Stimulated activated CD4-positive, alpha-beta T cell treated with anti-CD3 and anti-CD28 coated beads, TNF-alpha, amount 100 ng/mL, for 4 hours (primary cell): Measurements from ENCODE around the gene F8.
A peak's percentile ranks its signal among the peaks of the same experiment; 100 is the strongest.

Experiments
- DNase-seq, 3 experiments: peaks; one replicate each; pipeline ENCODE4 v3.0.0-alpha.2; 2020; ENCODE audit warnings: low read depth in 3 of 3

The F8 gene

DNA sequence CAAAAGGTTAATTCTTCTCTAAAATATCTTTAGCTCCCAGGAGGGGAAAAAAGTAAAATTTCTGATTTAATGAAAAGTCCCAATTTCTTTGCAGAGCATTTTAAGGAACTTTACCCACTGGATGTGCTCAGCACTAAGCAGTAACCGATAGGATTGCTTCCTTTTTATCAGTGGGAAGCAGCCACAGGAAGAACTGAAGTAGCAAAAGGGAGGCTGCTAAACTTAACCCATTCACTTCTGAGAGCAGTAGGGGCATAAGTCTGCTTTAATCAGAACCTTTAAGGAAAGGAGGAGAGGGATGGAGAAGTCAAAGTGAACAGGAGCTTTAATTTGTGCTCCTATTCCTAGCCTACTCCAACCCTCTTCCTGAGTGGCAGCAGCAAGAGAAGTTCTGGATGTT lies at the start of gene F8:
Gene F8, minus strand, starts transcription at position 139 of the 400 bp plus-strand sequence. CDS start 171 bp downstream, outside the sequence.
- DNase-seq = no peak

DNA sequence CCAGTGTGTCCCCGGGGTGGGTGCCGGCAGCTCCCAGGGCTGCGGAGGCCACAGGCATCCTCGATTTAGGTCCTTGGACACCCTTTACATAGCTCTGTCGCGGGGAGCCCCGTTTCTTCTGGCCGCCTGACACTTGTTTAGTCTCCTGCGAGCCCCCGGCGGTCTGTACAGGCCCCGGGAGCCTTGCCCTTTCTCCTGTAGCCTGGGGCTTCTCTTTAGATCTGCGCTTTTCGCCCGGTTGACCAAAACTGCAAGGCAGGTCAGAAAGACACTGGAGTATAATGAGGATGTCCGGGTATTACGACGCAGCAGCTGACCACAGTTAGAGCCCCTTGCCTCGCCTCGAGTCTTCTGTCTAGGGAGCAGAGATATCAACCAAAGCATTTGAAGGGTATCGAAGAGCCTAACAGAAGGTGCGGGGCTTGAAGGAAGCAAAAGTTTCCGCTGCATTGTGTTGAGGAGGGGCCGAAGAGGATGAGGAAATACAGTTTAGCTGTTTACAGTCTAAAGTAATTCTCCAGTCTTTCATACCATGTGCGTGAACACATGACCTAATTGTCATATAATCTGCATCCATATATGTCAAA lies 49.3 kb upstream of the F8 start:
- DNase-seq = no peak

DNA sequence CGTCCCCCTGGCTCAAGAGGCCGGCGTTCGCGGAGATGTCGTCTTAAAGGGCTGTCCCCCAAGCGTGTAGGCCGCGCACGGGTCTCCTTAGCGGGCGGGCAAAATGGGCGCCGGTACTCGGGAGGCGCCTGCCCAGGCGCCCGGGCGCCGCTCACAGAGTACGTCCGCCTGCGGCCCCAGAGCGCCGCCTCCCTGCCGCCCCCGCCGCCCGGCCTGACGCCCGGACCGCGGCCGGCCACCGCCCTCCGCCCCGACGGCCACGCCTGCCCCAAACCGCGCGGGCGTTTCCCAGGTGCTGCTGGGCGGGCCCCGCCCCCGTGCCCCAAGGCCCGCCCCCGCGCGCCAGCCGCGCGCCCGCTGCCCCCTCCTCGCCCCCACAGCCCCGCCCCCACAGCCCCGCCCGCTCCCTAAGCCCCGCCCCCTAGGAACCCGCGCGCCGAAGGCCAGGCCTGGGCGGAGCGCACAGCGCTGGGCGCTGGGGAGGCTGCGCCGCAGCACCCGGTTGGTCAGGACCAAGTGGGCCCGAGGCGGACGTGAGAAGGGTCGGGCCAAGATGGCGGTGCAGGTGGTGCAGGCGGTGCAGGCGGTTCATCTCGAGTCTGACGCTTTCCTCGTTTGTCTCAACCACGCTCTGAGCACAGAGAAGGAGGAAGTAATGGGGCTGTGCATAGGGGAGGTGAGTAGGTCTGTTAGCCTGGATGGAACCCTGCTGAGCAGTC lies 48.6 kb upstream of the F8 start, which contains the start of the genes BRCC3, CMC4 and MTCP1:
Gene BRCC3, plus strand, starts transcription at position 534 of the 719 bp plus-strand sequence. Its CDS starts 20 bp downstream, at position 554.
Gene CMC4, minus strand, starts transcription at position 162 of the 719 bp plus-strand sequence. CDS start 7,113 bp downstream, outside the sequence.
Gene MTCP1, minus strand, starts transcription at position 162 of the 719 bp plus-strand sequence. CDS start 5,126 bp downstream, outside the sequence.
- DNase-seq = peak; percentile 49 to 61 (median 50)

DNA sequence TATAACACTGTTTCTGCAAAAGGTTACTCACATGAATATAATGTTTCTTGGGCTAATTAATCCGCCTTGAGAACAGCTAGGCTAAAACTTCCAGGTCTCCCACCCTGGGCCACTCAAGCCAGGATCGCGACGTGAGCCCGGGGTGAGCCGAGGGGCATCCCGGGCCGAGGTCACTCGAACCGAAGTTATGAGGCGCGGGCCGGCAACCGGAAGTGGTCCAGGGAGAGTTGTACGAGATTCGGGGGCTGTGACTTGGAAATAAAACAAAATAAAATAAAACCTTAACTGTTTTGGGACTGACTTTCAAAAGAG lies 48.1 kb upstream of the F8 start:
- no peak for DNase-seq

DNA sequence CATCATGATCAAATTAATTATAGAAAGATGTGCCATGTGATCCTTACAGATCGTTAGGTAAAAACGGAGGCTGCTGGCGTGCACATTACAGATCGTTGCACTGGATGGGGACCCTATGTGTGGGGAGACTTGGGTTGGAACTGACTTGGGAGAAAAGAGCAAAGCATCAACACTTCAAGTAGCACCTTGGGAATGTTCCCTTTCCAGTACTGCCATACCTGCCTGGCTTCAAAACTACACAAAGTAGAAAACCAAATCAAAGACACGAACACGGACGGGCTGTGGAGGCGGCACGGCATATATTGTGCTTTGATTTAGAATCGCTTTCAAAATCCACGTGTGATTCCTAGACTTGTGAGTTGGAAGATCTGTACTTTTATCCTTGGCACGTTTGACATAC lies 47.5 kb upstream of the F8 start:
- DNase-seq = no peak

DNA sequence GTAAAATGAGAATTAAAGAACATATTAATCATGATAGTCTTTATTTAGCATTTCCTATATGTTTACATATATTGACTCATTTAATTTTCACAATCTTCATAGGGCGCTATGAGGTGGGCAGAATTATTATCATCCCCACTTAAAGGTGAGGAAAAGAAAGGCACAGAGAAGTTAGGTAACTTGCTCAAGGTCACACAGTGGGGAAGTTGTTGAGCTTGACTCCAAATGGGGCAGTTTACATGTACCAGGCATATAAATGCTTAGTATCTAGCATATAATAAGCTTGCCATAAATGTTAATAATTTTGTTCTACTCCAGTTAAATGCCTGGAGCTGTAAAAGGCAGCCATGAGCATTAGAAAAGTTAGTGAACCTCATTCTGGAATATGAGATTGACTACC lies 46.9 kb upstream of the F8 start:
- DNase-seq = no peak

DNA sequence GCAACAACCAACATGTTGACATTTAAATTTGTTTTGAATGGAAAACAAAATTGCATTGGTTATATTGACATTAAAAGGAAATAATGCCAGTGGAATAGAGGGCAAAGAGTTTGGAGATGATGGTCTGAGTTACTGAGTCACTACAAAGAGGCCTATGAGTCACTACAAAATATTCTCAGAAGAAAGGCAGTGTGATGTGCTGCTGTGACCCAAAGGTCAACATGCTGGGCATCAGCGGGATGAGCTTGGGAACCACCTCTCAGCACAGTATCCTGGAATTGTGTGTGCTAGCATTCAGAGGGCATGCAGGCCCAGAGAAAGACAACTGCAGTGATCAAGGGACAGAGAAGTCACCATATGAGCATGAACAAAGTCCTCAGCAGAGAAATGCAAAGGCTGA lies 45.6 kb upstream of the F8 start:
- no peak for DNase-seq

DNA sequence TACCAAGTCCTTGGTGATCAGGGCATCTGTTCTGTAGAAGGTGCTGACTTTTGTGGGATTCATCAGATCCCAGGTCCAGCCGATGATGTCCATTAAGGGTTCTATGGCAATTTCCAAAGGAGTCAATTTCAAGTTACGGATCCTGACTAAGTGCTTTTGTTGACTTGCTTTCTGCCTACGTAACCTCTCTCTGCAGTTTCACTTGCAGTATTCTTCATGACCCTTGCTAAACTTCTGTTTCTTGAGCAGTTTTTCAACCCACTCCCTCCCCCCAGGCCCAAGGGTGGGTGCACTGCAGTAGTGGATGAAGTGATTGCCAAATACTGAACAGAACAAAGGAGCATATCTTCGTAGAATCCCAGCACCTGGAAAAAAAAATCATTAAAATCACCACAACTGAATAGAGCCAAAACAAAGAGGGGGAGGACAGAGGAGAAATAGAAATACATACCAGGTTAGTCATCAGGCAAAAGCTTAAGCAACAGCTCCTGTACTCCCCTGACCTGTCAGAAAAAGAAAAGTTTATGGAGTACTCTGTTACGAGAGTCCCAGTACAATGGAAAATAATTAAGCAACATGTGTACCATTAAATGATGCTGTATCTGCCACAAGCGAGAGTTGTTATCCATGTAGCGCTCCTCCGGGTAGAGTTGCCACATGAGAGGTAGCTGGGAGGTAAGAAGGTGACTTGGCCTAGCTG lies 42.7 kb upstream of the F8 start:
- no peak for DNase-seq

DNA sequence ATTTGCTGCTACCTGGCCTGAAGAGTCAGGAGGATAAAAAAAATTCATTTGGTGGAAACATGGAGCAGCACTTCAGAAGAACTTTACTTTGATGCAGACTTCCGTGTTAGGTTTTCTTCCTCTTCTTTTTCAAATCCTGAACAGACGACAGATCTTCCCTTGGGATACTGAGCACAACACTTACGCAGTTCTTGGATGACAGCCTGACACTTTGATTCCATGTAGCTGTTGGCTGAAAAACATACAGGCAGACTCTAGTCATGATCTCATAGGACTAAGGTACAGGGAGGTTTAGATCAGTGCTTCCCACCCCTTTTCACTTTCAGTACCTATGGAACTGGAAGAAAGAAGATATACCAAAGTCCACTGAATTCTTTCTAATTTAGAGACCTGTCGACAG lies 39.2 kb upstream of the F8 start:
- no peak for DNase-seq

DNA sequence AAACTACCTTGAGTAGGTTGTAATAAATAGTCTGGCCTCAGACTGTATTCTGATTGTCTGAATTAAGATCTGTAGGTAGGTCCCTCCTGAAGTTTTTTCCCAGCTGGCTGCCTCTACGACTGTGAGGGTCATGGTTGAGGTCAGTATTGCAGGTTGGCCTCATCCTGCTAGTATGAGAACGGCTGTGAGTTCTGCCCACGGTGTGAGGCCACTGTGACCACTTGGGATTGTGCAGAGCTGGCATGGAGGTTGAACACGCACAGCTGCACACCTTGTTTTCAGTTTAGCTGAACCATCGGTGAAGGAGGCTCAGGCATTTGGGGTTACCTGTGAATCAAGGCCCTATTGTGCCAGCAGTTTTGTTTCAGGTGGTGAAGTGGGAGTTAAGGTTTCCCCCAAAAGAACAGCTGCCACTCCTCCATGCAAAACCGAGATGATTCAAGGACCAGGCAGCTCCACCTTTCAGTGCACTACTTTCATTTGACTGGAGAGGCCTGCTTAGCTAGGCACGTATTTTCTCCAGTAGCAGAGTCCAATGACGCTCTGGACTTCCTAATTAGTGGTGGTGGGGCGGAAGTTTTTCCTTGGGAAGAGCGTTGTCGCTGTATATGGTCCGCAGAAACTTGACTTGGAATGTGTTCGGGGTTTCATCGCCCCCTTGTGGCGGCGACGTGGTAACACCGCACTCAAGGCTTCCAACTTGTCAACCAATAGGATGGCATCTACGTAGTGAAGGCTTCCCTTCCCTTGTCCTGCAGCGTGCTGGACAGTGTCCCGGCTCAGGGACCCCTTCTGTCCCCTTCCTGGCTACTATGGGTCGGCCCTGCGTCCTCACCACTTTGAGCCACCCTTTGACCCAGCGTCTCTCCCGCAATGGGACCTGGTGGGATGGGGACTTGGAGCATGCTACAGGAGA lies 34.6 kb upstream of the F8 start:
- DNase-seq = no peak

DNA sequence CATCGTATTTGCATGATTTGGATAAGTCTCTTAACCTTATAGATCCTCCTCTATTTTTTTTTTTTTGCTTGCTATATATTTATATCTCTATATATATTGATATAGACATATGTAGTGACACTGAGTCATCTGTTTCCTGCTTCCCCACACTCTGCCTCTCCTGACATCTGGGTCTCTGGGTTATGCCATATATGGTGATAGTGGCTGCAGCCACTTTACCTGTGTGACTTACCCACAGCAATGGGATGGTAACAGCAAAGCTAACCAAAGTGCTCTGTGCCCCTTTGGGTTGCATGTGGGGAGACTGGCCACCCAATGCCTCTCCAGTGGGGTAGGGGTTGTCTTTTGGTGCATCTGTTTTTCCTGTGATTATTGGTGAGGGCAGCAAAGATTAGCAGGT lies 33.9 kb upstream of the F8 start:
- no peak for DNase-seq

DNA sequence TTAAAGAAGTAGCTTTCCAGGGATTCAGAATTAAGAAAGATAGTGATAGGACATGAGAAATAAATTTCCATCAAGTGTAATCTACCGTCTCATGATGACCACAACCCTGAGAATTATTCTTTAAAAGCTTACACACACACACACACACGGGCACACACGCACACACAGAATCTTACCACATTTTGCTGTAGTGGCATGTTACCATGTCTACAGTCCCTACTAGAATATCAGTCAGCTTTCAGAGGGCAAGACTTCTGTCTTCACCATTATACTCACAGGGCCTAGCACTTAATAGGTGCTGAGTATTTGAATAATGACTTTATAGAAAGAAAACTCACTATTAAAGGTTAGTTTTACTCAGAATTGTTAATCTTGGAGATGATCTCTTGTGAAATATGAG lies 33.0 kb upstream of the F8 start:
- no peak for DNase-seq

DNA sequence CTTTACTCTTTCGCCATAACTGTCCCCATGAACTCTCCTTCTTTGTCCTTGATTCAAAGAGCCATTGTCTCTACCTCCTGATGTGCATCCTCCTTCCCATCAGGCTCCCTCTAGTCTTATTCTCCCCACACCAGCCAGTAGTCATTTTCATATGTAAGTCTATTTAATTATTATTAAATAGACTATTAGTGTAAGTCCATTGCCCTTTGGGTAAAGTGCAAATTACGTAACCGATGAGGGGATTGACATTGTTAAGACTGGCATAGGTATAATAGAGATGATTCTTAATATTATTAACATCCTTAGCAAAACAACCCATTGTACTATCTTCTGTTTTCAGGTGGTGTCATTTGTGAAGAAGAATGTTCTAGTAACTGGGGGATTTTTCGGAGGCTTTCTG lies 31.7 kb upstream of the F8 start:
- DNase-seq = no peak

DNA sequence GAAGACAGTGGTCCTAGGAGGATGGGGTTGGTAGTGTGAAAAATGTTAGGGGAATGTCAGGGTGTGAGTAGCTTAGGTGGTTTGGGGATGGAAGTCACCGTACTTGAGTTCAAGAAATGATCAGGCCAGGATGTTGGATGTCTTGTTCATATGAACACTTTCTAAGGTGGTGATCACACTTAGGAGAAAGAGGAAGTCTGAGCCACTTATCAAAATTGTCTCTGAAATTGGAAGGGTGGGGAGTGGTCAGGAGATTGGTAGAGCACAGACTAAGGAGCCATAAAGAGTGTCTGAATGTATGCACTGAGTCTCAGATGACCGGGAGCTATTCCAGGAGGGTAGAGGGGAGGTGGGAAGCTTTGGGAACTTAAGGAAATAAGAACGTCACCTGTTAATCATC lies 31.1 kb upstream of the F8 start:
- no peak for DNase-seq

DNA sequence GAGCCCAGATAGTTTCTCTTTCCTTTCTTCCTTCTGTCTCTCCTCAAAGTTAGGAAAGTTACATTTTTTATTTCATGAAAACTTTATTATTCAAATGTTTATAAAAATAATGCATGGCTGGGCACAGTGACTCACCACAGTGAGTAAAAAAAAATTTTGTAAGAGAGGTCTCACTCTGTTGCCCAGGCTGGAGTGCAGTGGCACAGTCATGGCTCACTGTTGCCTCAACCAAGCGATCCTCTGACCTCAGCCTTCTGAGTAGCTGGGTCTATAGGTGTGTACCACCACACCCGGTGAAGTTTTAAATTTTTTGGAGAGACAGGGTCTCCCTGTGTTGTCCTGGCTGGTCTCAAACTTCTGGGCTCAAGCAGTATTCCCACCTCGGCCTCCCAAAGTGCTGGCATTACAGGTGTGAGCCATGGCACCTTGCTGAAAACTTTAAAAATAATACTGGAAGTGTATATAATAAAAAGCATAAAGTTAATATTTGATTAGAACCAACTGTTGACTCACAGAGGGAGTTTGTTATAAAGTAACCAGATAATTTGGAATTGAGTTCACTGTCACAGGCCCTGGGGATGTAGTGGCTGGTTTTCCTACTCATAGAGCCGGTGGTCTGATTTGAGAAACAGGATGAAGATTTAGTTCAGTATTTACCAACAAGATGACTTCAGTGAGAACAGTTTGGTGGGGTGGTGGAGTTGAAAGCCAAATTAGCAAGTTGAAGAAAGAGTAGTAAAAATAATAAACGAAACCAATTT lies 30.4 kb upstream of the F8 start:
- no peak for DNase-seq

DNA sequence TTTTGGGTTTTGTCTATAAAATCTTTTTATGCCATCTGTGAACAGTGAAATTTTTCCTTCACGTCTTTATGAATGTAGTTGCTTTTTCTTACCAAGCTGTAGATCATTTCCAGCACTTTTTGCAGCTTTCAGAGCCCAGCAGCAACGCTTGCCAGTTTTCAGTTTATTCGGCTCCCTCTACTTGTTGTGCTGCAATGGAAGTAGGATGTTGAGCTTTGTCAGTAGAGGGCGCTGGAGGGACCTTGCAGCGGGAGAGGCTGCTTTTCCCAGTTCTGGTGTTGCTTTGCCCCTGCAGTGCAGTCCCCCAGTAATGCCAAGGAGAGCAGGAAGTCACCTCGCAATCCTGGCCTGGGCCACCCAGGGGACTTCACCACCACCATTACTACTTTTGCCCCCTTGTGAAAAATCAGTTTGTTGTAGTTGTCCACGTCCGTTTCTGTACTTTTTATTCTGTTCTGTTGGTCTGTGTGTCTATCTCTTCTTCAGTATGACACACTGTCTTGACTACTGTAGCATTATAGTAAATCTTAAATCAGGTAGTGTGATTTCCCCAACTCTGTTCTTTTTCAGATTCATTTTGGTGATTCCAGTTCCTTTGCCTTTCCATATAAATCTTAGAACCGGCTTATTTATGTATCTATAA lies 26.6 kb upstream of the F8 start:
- no peak for DNase-seq

DNA sequence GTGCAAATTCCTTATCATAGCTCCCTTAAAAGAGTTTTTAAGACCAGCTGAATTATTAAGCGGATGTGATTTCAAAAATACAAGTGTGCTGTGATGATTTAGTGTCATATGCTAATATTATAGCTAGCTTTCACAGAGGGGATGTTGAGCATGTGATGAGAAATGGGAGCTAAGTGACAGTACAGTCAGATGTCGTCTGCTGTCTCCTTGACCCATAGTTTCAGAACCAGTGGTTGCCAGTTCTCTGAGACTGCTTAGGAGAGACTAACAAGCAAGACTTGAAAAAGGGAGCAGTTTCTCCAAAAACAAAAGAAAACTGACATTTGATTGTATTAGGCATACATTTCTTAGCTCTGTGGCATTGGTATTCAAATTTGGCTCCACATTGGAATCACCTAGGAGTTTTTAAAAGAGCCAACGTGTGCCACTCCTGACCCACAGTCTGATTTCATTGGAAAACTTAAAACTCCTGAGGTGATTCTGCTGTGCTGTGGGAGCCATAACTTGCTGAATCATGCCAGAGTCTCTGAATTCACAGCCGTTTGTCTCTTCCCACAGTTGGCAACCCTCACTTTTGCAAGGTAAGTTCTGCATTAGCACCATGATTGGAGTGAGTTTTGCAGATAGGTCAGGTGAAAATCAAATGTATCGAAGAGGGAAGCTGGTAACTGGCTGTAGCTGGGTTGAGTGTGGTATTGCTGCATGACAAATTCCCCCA lies 24.4 kb upstream of the F8 start:
- no peak for DNase-seq

DNA sequence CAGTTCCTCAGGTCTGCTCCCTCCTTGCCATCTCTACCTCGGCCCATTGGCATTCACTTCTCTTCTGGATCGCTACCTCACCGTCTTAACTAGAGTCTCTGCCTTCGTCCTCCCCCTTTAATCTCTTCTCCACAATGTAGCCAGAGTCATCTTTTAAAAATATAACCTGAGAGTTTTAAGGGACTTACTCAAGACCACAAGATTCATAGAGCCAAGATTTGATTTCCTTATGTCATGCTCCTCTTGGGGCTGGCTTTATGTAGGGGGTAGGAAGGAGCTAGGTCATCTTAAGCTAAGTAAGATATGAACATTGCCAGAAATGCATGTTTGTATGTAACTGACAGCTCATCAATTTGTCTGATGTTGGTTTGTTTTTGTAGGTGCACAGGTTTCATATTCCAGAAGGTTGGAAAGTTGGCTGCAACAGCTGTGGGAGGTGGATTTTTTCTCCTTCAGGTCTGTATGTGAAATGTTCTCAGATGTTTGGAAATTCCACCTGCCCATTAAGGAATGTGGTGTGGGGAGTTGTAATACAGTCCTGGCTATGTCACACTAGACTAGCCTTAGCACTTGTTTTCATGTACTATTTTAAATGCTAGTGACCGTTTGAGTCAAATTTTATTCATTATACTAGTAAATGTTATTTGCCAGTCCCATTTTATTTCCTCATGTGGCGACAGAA lies 23.7 kb upstream of the F8 start:
- DNase-seq = no peak

DNA sequence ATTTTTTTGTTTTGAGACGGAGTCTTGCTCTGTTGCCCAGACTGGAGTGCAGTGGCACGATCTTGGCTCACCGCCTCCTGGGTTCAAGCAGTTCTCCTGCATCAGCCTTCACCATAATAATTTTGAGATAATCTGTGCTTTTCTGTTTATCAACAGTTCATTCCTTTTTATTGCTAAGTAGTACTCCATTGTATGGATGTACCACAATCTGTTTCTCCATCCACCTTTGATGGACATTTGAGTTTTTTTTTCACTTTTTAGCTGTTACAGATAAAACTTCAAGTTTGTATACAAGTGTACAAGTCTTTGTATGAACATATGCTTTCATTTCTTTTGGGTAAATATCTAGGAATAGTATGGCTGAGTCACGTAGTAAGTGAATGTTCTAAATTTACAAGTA lies 13.2 kb upstream of the F8 start:
- DNase-seq = no peak
